ENCODE measurements around the gene RTL3. TPM values are rescaled to one million over a fixed set of nuclear protein-coding genes. Genes with fewer than 3 reads are reported as not detected.

Gene RTL3
- total RNA-seq, 1 donor from 2014 or later: not detected

DNA sequence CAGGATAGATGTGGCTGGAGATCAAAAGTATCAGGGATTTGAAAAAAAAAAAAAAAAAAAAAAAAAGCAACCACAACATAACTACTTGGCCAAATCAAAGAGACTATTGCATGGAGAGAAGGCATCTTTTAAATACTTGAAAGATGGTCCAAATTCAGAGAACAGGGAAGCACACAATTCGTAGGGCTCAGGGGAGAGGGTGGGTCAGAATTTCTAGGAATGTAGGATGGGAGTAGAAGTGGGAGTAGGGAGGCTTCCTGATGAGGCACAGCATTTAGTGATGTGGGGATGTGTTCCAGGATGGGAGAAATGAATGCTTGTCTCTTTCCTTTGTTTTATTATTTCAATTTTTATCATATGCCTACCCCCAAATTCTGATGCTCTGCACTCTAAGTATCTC is 36.3 kb downstream of the RTL3 start:
- Mint-ChIP-seq H3K4me1 (ENCODE audit: unreplicated experiment) (no peaks in the 10 kb centered on the region), H3K36me3 (ENCODE audit: low read depth, unreplicated experiment) (no peaks in the 10 kb centered on the region), H3K9me3 (ENCODE audit: unreplicated experiment) (no peaks in the 10 kb centered on the region), H3K4me3 (ENCODE audit: unreplicated experiment) (no peak overlapping the region), H3K27me3 (ENCODE audit: unreplicated experiment) (peaks cover 2% of the 10 kb centered on the region), H3K27ac (ENCODE audit: unreplicated experiment) (no peak overlapping the region)
- no peak for DNase-seq (ENCODE audit: low spot score)
- TF ChIP-seq, protein P1, sequence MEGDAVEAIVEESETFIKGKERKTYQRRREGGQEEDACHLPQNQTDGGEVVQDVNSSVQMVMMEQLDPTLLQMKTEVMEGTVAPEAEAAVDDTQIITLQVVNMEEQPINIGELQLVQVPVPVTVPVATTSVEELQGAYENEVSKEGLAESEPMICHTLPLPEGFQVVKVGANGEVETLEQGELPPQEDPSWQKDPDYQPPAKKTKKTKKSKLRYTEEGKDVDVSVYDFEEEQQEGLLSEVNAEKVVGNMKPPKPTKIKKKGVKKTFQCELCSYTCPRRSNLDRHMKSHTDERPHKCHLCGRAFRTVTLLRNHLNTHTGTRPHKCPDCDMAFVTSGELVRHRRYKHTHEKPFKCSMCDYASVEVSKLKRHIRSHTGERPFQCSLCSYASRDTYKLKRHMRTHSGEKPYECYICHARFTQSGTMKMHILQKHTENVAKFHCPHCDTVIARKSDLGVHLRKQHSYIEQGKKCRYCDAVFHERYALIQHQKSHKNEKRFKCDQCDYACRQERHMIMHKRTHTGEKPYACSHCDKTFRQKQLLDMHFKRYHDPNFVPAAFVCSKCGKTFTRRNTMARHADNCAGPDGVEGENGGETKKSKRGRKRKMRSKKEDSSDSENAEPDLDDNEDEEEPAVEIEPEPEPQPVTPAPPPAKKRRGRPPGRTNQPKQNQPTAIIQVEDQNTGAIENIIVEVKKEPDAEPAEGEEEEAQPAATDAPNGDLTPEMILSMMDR (IDR thresholded peaks at IDR 0.05; ENCODE audit: unreplicated experiment): no peak

DNA sequence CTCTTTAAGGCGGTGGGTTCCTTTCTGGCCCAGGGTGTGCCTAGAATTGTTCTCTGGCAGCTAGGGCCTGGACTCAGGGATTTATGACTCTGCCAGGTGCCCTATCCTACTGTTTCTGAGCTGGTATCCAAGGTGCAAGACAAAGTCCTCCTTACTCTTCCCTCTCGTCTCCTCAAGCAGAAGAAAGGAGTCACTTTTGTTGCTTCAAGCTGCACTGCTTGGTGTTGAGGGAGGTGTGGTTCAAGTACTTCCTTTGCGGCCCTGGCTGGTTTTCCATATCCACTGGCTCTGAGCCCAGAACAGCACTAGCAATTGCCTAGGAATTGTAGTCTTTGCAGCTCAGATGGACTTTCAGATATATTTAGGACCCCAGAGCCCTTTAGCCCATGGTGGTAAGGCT is 39.3 kb downstream of the RTL3 start:
- TF ChIP-seq, protein P1 (IDR thresholded peaks at IDR 0.05; ENCODE audit: unreplicated experiment): no peak
- Mint-ChIP-seq H3K27me3 (ENCODE audit: unreplicated experiment) (peaks cover 2% of the 10 kb centered on the region), H3K4me3 (ENCODE audit: unreplicated experiment) (no peak overlapping the region), H3K27ac (ENCODE audit: unreplicated experiment) (no peak overlapping the region), H3K36me3 (ENCODE audit: low read depth, unreplicated experiment) (no peaks in the 10 kb centered on the region), H3K9me3 (ENCODE audit: unreplicated experiment) (no peaks in the 10 kb centered on the region), H3K4me1 (ENCODE audit: unreplicated experiment) (no peaks in the 10 kb centered on the region)
- no peak for DNase-seq (ENCODE audit: low spot score)

DNA sequence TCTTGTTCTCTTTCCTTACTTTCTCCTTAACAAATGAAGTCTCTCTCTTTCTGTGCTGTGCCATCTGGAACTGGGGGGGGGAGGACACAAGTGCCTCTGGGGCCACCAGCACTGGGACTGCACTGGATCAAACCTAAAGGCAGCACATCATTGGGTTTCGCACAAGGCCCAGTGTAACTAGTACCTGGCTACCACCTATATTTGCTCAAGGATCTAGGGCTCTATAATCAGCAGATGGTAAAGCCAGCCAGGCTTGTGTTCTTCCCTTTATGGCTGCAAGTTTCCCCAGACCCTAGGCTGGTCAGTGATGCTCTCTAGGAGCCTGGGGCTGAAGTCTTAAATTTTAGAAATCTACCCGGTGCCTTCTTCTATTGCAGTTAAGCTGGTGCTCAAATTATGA is 40.1 kb downstream of the RTL3 start:
- Mint-ChIP-seq H3K27ac (ENCODE audit: unreplicated experiment) (no peak overlapping the region), H3K9me3 (ENCODE audit: unreplicated experiment) (no peaks in the 10 kb centered on the region), H3K27me3 (ENCODE audit: unreplicated experiment) (peaks cover 2% of the 10 kb centered on the region), H3K4me3 (ENCODE audit: unreplicated experiment) (no peak overlapping the region), H3K4me1 (ENCODE audit: unreplicated experiment) (no peaks in the 10 kb centered on the region), H3K36me3 (ENCODE audit: low read depth, unreplicated experiment) (no peaks in the 10 kb centered on the region)
- TF ChIP-seq, protein P1 (IDR thresholded peaks at IDR 0.05; ENCODE audit: unreplicated experiment): no peak
- no peak for DNase-seq (ENCODE audit: low spot score)

DNA sequence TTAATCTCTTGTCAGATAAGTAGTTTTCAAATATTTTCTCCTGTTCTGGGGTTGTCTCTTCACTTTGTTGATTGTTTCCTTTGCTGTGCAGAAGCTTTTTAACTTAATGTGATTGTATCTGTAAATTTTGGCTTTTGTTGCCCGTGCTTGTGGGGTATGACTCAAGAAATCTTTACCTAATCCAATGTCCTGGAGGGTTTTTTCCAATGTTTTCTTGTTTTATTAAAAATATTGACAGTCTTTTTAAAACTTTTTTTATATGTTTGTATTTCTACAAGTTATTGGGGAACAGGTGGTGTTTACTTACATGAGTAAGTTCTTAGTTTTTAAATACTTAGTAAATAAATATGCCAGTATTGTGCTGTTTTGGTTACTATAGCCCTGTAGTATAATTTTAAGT is 44.9 kb downstream of the RTL3 start:
- TF ChIP-seq, protein P1 (IDR thresholded peaks at IDR 0.05; ENCODE audit: unreplicated experiment): no peak
- Mint-ChIP-seq H3K36me3 (ENCODE audit: low read depth, unreplicated experiment) (no peaks in the 10 kb centered on the region), H3K9me3 (ENCODE audit: unreplicated experiment) (no peaks in the 10 kb centered on the region), H3K27ac (ENCODE audit: unreplicated experiment) (no peak overlapping the region), H3K4me1 (ENCODE audit: unreplicated experiment) (no peaks in the 10 kb centered on the region), H3K4me3 (ENCODE audit: unreplicated experiment) (no peak overlapping the region), H3K27me3 (ENCODE audit: unreplicated experiment) (peaks cover 2% of the 10 kb centered on the region)
- DNase-seq (ENCODE audit: low spot score): no peak

Other genes starting within 250 kb of the RTL3 start
- gene LPAR4, start 88.4 kb upstream of the RTL3 start, total RNA-seq (ENCODE audit: unreplicated experiment): 2.7 TPM

All from endothelial cell (in vitro differentiated cells).